Stimulated activated CD4-positive, alpha-beta T cell treated with anti-CD3 and anti-CD28 coated beads, Interleukin-4, amount 100 ng/mL, for 1 hour (primary cell): Measurements from ENCODE around the gene C1QL4.
A peak's percentile ranks its signal among the peaks of the same experiment; 100 is the strongest.
"Not testable (repeated sequence)": the region's sequence is repeated elsewhere in the genome, so short reads cannot be mapped to it uniquely, and the experiment has no call there.

Source experiments
- DNase-seq: peaks from one replicate; pipeline ENCODE4 v3.0.0-alpha.2; 2020

Gene C1QL4

DNA sequence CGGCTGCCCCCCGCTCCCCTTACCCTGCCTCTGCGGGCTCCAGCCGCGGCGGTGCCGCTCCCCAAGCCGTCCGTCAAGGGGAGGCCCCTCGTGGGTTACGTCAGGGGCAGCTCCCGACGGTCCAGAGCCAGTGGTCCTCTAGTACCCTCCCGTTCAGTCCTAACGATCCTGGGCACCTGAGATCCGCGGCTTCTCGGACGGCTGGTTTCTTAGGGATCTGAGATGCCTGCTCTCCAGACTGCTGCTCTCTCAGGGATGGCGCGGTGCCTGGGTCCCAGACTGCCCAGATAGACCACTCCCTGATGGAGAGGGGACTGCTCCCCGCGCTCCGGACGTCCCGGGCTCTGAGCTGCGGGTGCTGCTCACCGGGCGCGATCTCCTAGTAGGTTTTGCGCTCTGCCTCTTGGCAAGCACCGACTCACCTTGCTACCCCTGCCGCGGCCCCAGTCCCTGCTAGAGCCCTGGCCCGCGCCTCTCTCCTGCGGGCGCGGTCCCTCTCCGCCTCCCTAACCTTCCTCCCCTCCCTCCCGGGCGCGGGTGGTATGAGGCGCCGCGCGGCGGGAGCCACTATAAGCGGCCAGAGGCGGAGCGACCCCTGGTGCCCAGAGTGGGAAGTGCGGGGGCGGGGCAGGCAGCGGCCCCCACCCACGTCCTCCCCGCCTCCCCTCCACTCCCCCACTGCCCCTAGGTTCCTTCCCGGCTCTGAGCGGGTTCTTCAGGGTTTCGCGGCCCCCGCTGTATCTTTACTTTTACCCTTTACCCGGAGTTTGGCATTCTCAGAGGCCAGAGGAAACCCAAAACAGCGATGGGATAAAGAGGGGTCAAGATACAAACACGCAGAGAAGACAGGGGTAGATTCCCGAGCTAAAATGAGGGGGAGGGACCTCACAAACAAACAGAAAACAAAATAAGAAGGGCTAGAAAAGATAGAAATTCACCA, at the start of gene C1QL4:
Gene C1QL4, minus strand, starts transcription at position 544 of the 940 bp plus-strand sequence. CDS start 711 bp downstream, outside the sequence.
- DNase-seq: peak; percentile 90

DNA sequence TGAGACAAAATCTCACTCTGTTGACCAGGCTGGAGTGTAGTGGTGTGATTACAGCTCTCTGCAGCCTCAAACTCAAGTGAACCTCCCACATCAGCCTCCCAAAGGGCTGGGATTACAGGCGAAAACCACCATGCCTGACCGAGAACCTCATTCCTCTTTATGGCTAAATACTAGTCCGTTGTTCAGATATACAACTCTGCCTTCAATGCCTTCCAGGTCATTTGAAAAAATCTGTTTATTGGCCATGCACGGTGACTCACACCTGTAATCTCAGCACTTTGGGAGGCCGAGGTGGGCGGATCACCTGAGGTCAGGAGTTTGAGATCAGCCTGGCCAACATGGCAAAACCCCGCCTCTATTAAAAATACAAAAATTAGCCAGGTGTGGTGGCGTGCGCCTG, 43.2 kb upstream of the C1QL4 start:
- DNase-seq: not testable (repeated sequence)

DNA sequence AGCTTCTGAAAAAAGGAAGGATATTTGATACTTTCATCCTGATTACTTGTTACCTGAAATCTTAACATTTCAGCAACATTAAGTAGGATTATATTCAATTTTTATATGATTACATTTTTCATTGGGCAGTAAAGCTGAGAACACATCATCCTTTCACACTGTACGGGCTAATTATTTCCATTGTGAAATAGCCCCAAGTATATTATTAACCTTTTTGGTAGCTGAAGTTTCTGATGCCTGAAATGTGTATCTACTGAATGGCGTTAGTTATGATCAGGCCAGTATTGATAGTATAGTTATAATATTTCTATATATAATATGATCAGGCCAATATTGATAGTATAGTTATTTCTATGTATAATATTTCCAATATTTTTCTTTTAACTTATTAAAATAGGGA, 40.4 kb upstream of the C1QL4 start:
- DNase-seq: no peak

DNA sequence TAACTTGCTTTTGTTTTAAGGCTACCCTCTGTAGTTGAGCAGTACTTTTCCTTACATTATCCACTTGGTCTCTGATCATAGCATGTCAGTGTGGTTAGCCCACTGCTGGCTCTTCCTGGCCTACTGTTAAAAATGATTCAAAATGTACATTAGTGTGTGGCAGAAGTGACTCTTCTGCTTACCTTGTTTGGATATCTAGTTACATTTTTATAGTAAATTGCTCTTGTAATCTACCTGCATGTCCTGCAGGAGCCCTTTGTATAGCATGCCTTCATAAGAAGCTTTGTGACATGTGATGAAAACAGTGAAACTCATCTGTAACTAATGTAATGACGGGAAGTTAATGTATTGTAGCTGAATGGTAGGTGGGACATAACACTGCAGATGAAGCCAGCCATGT, 38.4 kb upstream of the C1QL4 start:
- DNase-seq: no peak

DNA sequence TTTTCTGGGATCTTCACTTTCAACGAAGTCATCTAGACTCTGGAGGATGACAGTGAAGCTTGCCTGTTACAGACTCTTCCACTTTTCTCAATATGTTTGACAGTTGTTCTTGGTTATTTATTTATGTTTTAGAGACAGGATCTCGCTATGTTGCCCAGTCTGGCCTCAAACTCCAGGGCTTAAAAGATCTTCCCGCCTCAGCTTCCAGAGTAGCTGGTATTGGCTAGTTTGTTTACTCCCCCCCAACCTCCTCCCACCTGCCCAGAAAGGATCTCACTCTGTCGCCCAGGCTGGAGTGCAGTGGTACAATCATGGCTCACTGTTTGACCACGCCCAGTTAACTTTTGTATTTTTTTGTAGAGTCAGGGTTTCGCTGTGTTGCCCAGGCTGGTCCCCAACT, 33.6 kb upstream of the C1QL4 start:
- DNase-seq: no peak

DNA sequence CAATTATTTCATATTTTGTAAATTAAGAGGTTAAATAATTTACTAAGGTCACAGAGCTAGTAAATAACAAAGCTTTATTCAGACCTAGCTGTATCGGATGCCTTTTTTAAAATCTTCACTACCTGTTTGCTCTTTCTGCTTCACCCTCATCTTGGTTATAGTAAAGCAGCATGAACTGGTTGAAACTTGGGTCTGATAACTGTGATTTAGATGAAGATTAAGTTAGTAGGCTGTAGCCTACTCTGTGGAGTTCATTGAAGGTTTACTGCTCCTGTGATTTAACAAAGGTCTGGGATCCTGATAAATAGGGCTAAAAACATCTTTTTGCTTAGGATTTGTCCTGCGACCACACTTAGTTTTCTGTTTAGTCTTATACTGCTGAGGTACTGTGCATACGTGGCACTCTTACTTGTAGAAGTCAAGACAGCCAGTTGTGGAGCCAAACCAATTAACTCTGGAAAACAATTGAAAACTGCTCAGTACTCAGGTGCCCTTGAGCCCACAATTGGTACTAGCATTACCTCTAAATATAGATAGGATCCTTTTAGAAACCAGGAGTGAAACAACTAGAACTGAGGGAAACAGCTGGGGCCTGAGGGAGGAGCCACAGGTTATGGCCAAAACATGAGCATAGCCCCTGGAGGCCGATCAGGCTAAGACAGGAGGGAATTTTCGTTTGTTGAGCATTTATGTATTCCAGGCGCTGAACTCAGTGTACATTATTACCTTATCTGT, 32.6 kb upstream of the C1QL4 start:
- DNase-seq: peak; percentile 32

DNA sequence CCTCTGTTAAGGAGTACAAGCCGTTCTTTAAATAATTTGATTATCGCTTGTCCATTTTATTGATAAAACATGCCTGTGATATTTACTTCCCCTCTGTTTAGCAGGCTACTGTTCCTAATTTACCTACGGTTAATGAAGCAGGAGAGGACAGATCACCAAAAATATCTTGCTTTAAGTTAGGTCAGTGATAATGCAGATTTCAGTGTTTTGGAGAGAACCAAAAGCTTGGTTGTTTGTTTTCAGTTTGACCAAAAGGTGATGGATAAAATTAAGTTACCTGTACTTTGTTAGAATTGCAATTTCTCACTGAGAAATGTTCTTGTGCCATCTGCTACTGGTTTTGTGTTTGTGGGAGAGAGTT, 31.2 kb upstream of the C1QL4 start:
- no peak for DNase-seq

DNA sequence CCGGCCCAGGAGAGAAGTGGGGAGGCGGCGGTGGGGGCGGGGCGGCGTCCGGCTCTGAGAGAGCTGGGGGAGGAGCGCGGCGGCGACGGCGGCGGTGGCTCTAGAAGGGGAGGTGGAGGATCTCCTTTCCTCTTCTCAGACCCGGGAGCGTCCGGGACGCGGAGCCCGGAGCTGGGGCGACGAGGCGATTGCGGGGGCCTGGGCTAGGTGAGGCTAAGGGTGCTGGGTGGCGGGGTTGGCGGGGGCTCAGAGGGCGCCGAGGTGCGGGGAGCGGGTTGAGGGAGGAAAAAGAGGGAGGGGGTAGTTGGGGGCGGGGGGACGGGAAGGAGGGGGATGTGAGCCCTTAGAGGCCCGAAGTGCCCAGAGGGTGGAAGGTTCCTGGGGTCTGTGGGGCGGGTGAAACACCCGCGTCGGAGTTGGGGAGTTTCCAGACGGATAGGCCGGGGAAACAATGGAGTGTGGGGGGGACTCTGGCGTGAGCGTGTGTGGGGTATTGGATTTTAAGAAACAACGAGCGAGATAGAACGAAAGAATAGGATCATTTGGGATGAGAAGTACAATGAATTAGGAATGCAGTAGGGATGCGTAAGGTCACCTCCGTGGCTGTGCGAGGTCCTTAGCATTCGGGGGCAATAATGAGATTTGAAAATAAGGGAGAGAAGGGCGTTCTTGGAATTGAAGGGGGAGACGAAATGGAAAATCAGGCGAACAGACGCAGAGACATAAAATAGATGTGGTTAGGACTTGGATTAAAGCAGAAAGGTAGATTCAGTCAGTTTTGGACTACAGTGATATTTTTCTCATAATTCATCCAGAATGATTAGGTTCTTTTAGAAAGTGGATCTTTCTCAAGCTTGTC, 30.6 kb upstream of the C1QL4 start, which contains the start of gene SPATS2:
Gene SPATS2, plus strand, starts transcription at position 82 of the 859 bp plus-strand sequence. CDS start 93,551 bp downstream, outside the sequence.
- no peak for DNase-seq

DNA sequence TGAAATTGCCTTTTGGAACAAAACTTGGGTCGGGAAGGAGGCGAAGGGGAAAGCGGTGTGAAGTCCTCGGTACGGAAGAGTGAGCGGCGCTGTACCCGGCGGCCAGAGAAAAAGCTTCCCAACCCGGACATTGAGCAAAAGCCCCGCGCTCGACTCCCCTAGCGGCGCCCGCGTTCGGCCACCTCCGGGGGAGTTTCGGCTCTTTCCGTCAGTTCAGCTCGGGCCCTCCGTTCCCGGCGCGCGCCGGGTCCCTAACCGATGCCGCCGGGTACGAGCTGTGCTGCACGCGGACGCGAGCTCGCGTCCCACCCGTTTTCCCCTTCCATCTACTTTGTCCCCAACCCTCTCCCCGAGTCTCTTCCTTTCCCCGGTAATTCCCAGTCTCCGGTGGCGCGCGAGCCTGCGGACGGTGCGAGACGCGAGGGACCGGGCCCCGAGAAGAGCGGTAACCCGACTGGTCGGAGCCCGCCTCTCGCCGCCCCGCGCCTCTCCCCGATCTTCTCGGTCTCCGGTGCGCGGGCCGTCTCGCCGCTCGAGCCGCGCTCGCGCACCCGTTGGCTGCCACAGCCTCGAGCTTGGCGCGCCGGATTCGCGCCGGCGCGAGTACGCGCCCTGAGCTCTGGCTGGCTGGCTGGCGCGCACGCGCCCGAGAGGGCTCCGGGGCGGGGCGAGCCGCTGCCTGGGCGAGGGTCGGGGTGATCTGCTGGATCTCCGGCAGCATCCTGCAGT, 29.8 kb upstream of the C1QL4 start:
- DNase-seq: peak; percentile 90

DNA sequence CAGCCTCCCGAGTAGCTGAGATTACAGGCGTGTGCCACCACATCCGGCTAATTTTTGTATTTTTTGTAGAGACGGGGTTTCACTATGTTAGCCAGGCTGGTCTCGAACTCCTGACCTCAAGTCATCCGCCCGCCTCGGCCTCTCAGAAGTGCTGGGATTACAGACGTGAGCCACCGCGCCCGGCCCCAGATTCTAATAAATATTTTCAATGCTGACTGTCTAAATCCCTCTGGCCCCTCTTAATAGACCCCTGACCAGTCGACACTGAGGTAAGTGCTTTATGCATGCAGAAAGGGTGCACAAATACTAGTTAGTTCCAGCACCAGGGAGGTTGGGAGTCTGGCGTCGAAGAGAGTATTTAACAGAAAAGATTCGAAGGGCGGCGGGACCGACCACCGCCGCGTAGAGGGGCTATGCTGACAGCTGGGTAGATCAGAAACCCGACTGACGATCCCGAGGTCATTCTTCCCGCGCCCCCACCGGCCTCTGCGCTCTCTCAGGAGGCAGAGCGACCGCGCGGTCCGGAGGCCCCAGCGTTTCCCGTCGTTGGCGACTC, 29.2 kb upstream of the C1QL4 start:
- DNase-seq: no peak

DNA sequence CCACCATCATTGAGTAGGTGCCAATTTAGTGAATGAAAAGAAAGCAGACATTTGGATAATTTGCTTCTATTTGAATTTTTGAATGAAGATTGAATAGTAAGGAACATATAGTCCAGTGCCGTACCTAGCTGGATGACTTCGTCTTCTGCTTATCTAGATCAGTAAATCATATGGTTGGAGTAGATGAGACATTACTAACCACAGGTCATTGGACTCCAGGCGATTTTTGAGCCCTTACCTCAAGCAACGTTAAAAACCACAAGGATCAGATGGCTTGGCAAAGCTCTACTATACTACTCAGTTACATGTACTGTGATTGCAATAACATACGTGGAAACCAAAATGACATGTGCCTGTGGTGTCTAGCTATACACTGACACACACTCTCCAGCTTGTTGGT, 28.6 kb upstream of the C1QL4 start:
- no peak for DNase-seq

DNA sequence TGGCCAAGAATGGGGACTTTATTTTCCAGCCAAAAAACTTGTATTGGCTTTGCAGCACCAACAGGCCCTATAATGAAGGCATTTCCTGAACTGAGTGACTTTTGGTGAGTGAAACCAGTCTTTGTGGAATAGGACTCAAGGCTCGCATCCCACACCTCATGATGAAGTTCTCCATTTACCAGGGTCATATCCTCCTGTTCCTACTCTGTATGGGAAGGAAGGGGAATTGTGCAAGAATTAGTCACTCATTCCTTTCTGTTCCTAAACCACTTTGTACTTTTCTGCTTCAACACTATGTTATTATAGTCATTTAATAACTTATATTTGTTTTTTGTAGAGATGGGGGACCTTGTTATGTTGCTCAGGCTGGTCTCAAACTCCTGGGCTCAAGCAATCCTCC, 28.0 kb upstream of the C1QL4 start:
- no peak for DNase-seq

DNA sequence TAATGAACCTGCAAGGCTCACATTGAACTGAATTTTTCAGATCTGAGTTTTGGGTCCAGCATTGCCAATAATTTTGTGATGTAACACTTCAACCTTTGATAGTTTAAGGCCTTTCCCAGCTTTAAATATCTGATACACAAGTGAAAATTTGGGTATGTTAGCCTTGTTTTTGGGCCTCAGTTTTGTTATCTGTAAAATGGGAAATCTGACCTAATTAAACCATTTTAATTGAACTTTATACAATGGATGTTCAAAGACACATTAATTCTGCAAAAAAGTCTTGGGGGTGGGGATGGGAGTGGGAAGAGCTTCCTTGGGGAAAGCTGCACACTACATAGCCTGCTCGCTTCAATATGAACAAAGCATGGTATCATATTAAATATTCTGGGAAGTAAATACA, 25.1 kb upstream of the C1QL4 start:
- no peak for DNase-seq

DNA sequence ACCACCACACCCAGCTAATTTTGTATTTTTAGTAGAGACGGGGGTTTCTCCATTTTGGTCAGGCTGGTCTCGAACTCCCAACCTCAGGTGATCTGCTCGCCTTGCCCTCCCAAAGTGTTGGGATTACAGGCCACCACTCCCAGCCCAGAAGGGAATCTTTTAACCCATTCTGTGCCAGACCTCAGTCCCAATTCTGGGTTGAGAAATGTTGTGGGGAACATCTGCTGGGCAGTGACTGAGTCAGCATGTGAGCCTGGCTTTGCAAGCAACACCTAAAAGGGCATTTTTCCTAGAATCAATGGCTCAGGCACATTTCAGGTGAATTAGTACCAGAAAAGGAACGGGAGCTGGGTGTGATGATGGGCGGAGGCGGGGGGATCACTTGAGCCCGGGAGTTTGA, 22.7 kb upstream of the C1QL4 start:
- DNase-seq: no peak

DNA sequence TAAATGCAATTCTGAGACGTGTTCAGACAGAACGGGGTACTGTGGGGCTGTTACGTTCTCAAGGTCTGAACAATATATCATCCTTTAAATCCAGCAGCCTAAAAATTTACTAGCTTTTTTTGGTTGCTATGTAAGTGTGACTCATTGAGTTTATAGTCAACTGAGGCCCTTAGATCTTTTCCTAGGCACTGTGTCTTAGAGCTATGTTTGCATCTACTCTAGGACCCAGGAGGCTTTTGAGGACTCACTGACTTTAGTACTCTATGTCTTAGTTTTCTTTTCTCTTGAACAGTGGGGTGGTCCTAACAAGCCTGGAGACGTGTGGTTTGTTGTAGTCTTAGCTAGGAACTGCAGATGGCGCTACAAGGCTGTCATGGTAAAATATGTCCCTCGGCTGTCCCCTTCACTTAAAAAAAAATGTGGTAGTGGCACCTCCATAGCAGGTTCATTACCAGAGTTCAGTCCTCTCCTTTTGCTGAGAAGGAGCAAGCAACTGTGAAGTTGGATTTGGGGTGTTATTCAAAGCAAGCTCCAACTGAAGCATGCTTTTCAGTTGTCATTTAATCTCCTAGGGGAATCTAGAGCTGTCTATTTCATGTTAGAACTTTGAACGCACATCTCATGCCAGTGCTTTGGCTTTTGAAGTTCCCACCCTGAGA, 21.6 kb upstream of the C1QL4 start:
- DNase-seq: no peak

DNA sequence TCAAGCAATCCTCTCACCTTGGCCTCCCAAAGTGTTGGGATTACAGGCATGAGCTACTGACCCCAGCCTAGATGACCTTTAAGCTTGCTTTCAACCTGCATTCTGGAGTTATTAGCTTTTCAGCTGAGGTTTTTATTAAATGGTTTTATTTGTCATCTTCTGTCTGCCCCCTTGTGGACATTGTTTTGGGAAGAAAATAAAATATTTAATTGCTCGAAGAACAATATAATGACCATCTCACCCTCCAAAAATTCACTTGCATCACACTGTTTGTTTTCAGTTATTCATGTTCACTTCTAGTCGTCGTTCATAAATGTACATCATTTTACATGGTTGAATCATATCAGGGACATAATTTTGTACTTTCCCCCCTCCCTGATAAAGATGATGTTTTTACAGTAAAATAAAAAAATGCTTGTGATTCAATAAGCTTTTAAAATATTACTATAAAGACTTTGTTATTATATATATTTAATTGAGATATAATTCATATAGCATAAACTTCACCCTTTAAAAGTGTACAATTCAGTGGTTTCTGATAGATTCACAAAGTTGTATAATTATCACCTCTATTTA, 20.2 kb upstream of the C1QL4 start:
- DNase-seq: no peak

DNA sequence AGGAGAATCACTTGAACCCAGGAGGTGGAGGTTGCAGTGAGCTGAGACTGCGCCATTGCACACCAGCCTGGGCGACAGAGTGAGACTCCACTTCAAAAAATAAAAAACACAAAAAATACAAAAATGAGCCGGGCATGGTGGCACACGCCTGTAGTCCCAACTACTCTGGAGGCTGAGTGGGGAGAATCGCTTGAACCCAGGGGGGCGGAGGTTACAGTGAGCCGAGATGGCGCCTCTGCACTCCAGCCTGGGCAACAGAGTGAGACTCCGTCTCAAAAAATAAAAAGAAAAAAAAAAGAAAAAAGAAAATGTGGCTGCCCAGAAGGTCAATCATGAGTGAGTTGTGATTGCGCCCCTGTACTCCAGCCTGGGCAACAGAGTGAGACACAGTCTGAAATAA, 18.9 kb upstream of the C1QL4 start:
- no peak for DNase-seq

DNA sequence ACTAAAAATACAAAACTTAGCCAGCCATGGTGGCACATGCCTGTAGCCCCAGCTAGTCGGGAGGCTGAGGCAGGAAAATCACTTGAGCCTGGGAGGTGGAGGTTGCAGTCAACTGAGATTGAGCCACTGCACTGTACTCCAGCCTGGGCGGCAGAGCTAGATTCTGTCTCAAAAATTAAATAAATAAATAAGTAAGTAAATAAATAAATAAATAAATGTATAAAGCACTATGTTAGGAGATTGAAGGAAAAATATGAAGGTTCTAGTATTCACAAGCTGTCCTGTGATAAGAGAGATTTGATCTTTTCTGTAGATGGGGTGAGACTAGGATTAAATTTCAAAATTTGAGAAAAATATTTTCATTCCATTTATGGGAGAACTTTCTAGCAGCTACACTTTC, 15.4 kb upstream of the C1QL4 start:
- DNase-seq: no peak

DNA sequence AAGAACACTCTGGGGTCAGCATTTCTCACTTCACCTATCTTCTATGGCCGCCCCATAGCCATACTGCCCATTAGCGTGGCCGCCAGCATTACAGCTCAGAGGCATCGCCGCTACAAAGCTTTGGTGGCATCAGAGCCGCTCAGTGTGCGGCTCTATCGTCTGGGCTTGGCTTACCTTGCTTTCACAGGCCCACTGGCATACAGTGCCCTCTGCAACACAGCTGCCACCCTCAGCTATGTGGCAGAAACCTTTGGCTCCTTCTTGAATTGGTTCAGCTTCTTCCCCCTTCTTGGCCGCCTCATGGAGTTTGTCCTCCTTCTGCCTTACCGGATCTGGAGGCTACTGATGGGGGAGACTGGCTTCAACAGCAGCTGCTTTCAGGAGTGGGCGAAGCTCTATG, 12.3 kb upstream of the C1QL4 start:
- no peak for DNase-seq

DNA sequence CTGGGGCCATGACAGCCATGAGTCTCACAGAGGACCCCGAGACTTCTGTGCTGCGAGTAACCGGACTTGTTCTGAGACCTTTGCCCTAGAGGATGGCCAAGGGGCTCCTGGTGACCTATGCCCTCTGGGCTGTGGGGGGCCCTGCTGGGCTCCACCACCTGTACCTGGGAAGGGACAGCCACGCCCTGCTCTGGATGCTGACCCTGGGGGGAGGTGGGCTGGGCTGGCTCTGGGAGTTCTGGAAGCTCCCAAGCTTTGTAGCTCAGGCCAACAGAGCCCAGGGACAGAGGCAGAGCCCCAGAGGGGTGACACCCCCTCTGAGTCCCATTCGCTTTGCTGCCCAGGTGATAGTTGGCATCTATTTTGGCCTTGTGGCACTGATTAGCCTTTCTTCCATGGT, 11.8 kb upstream of the C1QL4 start:
- no peak for DNase-seq
